ENCODE data around the gene MRPS30. TPM values are rescaled to one million over a fixed set of nuclear protein-coding genes. Genes with fewer than 3 reads are reported as not detected.
"Not testable (repeated sequence)": the region's sequence is repeated elsewhere in the genome, so short reads cannot be mapped to it uniquely, and the experiment has no call there.

The MRPS30 gene
- total RNA-seq, 4 donors from 2014 or later = 38.0 to 60.3 (median 49.5) TPM

DNA sequence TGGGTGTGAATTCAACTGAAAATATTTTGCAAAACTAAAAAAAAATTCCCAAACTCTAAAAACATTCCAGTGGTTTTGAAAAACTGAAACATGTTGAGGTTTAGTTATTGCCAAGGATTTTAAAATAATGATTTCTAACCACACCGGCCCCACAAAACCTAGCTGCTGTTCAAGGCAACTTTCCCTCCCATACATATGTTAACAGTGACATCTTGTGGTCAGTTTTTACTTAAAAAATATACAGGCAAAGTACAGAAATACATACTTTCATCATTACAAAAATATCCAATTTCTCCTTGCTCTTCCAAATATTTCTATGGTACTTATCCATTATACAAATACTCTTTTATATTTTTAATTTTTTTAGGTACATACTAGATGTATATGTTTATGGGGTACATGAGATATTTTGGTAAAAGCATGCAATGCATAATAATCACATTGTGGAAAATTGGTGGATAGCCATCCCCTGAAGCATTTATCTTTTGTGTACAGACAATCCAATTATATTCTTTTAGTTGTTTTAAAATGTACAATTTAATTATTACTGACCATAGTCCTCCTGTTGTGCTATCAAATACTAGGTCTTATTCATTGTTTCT lies 34.4 kb upstream of the MRPS30 start:
- H3K4me1 ChIP-seq = no peaks in the 10 kb centered on the region
- TF ChIP-seq, protein P1, sequence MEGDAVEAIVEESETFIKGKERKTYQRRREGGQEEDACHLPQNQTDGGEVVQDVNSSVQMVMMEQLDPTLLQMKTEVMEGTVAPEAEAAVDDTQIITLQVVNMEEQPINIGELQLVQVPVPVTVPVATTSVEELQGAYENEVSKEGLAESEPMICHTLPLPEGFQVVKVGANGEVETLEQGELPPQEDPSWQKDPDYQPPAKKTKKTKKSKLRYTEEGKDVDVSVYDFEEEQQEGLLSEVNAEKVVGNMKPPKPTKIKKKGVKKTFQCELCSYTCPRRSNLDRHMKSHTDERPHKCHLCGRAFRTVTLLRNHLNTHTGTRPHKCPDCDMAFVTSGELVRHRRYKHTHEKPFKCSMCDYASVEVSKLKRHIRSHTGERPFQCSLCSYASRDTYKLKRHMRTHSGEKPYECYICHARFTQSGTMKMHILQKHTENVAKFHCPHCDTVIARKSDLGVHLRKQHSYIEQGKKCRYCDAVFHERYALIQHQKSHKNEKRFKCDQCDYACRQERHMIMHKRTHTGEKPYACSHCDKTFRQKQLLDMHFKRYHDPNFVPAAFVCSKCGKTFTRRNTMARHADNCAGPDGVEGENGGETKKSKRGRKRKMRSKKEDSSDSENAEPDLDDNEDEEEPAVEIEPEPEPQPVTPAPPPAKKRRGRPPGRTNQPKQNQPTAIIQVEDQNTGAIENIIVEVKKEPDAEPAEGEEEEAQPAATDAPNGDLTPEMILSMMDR (IDR thresholded peaks at IDR 0.05) = peak in 5 of 6 experiments; percentile 26 to 55 (median 31)
- TF ChIP-seq POLR2A (IDR thresholded peaks at IDR 0.05) = no peak
- no peak overlapping the region for H3K27ac ChIP-seq
- no peaks in the 10 kb centered on the region for H3K9me3 ChIP-seq
- intact Hi-C loops (cut with DNase I) = no loop called here
- 3 to 11% methylated on average over 1 of the region's 1 CpG for WGBS, 2 donors
- no peak for DNase-seq
- no peaks in the 10 kb centered on the region for H3K27me3 ChIP-seq
- no peaks in the 10 kb centered on the region for H3K36me3 ChIP-seq
- H3K4me3 ChIP-seq = no peak overlapping the region

DNA sequence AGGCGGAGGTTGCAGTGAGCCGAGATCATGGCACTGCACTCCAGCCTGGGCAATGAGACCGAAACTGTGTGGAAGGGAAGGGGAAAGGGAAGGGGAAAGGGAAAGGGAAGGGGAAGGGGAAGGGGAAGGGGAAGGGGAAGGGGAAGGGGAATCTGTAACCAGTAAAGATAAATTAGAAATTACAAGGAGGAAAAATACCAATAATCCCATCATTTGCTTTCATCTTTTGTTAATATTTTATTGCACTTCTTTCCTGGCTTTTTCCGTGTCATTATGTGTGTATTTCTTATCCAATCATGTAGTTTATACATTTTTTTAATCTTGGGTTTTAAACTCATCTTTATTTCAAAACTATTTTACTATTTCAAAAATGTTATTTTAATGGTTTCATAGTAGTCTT lies 29.6 kb upstream of the MRPS30 start:
- no peaks in the 10 kb centered on the region for H3K9me3 ChIP-seq
- H3K4me3 ChIP-seq = no peak overlapping the region
- DNase-seq = no peak
- H3K36me3 ChIP-seq = no peaks in the 10 kb centered on the region
- no peak for TF ChIP-seq POLR2A (IDR thresholded peaks at IDR 0.05)
- TF ChIP-seq, protein P1 (IDR thresholded peaks at IDR 0.05) = no peak
- H3K4me1 ChIP-seq = no peaks in the 10 kb centered on the region
- no peaks in the 10 kb centered on the region for H3K27me3 ChIP-seq
- 93 to 94% methylated on average over 4 of the region's 4 CpGs for WGBS, 2 donors
- H3K27ac ChIP-seq = no peak overlapping the region
- intact Hi-C loops (cut with DNase I) = no loop called here

DNA sequence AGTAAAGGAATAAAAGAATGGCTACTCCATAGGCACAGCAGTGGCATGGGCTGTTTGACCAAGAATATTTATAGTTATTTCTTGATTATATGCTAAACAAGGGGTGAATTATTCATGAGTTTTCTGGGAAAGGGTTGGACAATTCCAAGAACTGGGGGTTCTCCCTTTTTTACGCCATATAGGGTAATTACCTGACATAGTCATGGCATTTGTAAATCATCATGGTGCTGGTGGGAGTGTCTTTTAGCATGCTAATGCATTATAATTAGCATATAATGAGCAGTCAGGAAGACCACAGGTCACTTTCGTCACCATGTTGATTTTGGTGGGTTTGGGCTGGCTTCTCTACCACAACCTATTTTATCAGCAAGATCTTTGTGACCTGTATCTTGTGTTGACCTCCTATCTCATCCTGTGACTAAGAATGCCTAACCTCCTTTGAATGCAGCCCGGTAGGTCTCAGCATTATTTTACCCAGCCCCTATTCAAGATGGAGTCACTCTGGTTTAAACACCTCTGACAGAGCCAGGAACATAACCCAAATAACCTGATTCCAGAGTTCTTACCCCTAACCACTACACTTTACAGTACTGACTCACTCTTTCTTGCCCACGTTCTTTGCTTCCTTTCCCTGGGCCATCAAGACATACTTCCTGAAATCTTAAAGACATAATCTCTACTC lies 25.0 kb upstream of the MRPS30 start:
- intact Hi-C loops (cut with DNase I) = no loop called here
- TF ChIP-seq, protein P1 (IDR thresholded peaks at IDR 0.05) = no peak
- TF ChIP-seq POLR2A (IDR thresholded peaks at IDR 0.05) = no peak
- WGBS, 2 donors = 75% methylated on average over 4 of the region's 4 CpGs
- no peaks in the 10 kb centered on the region for H3K4me1 ChIP-seq
- DNase-seq = no peak
- no peaks in the 10 kb centered on the region for H3K9me3 ChIP-seq
- no peak overlapping the region for H3K27ac ChIP-seq
- no peak overlapping the region for H3K4me3 ChIP-seq
- no peaks in the 10 kb centered on the region for H3K27me3 ChIP-seq
- no peaks in the 10 kb centered on the region for H3K36me3 ChIP-seq

DNA sequence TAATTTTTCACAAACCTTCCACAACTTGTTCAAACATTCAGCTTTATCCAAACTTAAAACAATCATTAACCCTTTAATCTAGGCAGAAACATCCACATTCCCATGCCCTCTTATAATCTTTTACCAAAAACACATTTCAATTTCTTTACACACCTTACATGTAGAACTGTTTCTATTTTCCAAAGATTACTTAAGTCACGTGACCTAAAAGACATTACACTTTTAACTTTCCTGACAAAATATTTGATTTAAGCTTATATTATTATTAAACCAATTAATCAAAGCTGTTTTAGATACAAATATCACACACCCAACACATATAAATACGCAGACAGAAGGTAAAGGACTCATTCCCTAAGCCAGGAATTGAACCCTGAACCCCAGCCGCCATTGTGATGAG lies 21.0 kb upstream of the MRPS30 start:
- no peak for DNase-seq
- H3K4me1 ChIP-seq = no peaks in the 10 kb centered on the region
- TF ChIP-seq POLR2A (IDR thresholded peaks at IDR 0.05) = no peak
- TF ChIP-seq, protein P1 (IDR thresholded peaks at IDR 0.05) = no peak
- intact Hi-C loops (cut with DNase I) = no loop called here
- 87 to 93% methylated on average over 3 of the region's 3 CpGs for WGBS, 2 donors
- H3K27me3 ChIP-seq = no peaks in the 10 kb centered on the region
- H3K4me3 ChIP-seq = no peak overlapping the region
- no peak overlapping the region for H3K27ac ChIP-seq
- H3K36me3 ChIP-seq = no peaks in the 10 kb centered on the region
- H3K9me3 ChIP-seq = peaks cover 0 to 5% (median 0%) of the 10 kb centered on the region in 3 donors

DNA sequence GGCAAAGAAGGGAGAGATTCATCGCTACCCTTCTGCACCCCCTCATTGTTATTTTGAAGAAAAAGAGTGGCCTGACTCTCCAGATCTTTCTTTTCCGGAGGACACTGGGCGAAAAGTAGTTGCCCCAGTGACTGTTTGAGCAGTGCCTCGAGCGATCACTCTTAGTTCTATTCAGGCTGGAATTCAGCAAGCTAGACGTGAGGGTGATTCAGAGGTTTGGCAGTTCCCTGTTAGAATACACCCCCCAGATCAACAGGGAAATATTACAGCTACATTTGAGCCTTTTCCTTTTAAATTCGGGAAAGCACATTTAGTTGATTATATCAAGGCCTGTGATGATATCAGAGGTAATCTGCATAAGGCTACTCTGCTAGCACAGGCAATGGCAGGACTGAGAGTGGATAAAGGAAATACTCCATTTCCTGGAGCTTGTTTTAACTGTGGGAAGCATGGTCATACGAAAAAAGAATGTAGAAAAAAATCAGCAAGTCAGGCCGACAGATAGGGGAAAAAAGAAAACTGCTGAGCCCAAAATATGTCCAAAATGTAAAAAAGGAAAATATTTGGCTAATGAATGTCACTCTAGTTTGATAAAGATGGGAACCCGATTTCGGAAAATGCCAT lies 19.3 kb upstream of the MRPS30 start:
- DNase-seq; H3K4me3 ChIP-seq; H3K27me3 ChIP-seq; intact Hi-C loops (cut with DNase I); H3K27ac ChIP-seq; H3K4me1 ChIP-seq; H3K36me3 ChIP-seq: not testable (repeated sequence)
- 71% methylated on average over 11 of the region's 11 CpGs for WGBS, 2 donors
- peaks cover 0 to 21% (median 7%) of the 10 kb centered on the region in 3 donors for H3K9me3 ChIP-seq

DNA sequence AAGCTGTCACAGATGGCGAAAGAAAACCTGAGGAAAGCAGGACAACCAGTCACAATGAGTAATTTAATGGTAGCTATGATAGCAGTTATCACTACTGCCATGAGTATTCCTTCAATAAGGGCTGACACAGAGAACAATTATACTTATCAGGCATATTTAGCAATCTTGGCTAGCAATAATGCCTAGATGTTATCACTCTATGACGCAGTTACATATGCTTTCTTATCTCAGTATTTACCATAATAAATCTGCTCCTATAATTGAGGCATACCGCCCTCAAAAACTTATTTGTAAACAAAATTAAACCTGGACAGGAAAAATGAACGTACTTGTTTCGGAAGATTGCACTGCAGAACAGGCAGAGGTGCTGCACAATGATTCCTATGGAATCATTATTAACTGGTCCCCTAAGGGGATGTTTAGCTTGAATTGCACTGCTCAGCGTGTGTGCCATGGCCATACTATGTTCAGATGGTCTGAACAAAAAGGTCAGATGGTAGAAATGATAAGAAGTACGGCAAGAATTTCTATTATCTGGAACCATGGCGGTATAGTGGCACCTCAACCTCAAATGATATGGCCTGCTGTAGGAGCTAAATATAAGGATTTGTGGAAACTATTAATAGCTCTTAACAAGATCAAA lies 16.6 kb upstream of the MRPS30 start:
- H3K27me3 ChIP-seq; H3K36me3 ChIP-seq; H3K4me1 ChIP-seq; DNase-seq; intact Hi-C loops (cut with DNase I); H3K27ac ChIP-seq; H3K4me3 ChIP-seq: not testable (repeated sequence)
- peaks cover 0 to 27% (median 7%) of the 10 kb centered on the region in 3 donors for H3K9me3 ChIP-seq
- WGBS, 2 donors = 85 to 88% methylated on average over 8 of the region's 8 CpGs
